Chondrocyte (in vitro differentiated cells): ENCODE measurements around the gene EDN3. TPM values are rescaled to one million over a fixed set of nuclear protein-coding genes. Genes with fewer than 3 reads are reported as not detected.

Experiments
- DNase-seq: peaks from one replicate; pipeline ENCODE4 v3.0.0; 2021; ENCODE audit warnings: mixed read lengths, low spot score
- H3K27ac Mint-ChIP-seq: one replicate; pipeline ENCODE4 v1.8.0; 2021; ENCODE audit warnings: mild to moderate bottlenecking, moderate library complexity, mixed read lengths; ENCODE audit not compliant: unreplicated experiment
- H3K27me3 Mint-ChIP-seq: 2 replicates; pipeline ENCODE4 v1.8.0; 2021; ENCODE audit warnings: low read depth, mixed read lengths
- H3K36me3 Mint-ChIP-seq: 2 replicates; pipeline ENCODE4 v1.8.0; 2021; ENCODE audit warnings: low read depth, mixed read lengths
- H3K4me1 Mint-ChIP-seq: 2 replicates; pipeline ENCODE4 v1.8.0; 2021; ENCODE audit warnings: low read depth, mild to moderate bottlenecking, mixed read lengths
- H3K4me3 Mint-ChIP-seq: one replicate; pipeline ENCODE4 v1.8.0; 2021; ENCODE audit warnings: mild to moderate bottlenecking, moderate library complexity, mixed read lengths; ENCODE audit not compliant: unreplicated experiment
- H3K9me3 Mint-ChIP-seq: 2 replicates; pipeline ENCODE4 v1.8.0; 2021; ENCODE audit warnings: low read depth, mixed read lengths
- total RNA-seq: library from RNA; stranded (reverse); gene quantifications from 3 replicates; pipeline ENCODE4 v1.2.1, GENCODE V29; 2021
- TF ChIP-seq, protein P1 (sequence below): fragments of 200-600 bp; sonication (generic); IDR thresholded peaks from 2 replicates; pipeline ENCODE4 v1.5.0; 2021; ENCODE audit warnings: antibody characterized with exemption, mild to moderate bottlenecking, moderate library complexity

Gene EDN3
- total RNA-seq, 1 donor from 2014 or later: 0.55 TPM

DNA sequence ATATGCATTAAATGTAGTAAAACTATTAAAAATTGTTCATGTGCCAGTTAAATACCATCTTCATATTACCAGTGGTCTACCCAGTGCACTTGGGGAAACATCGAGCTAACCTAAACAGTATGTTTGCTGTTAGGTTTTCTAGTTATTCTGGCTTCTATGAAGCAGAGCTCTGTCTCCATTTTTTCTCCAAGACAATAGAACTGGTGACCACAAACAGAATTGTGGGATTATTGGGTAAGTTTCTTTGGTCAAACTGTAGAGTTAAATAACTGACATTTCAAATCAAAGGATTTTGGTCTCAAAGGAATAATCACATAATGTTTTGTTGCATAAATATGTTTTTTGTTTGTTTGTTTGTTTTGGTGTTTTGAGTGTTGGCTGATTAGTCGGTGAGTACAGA, 40.5 kb upstream of the EDN3 start:
- Mint-ChIP-seq H3K36me3 (no peaks in the 10 kb centered on the region), H3K9me3 (no peaks in the 10 kb centered on the region), H3K27me3 (peaks cover 27% of the 10 kb centered on the region), H3K4me1 (no peaks in the 10 kb centered on the region), H3K4me3 (no peak overlapping the region), H3K27ac (no peak overlapping the region)
- no peak for DNase-seq
- TF ChIP-seq, protein P1, sequence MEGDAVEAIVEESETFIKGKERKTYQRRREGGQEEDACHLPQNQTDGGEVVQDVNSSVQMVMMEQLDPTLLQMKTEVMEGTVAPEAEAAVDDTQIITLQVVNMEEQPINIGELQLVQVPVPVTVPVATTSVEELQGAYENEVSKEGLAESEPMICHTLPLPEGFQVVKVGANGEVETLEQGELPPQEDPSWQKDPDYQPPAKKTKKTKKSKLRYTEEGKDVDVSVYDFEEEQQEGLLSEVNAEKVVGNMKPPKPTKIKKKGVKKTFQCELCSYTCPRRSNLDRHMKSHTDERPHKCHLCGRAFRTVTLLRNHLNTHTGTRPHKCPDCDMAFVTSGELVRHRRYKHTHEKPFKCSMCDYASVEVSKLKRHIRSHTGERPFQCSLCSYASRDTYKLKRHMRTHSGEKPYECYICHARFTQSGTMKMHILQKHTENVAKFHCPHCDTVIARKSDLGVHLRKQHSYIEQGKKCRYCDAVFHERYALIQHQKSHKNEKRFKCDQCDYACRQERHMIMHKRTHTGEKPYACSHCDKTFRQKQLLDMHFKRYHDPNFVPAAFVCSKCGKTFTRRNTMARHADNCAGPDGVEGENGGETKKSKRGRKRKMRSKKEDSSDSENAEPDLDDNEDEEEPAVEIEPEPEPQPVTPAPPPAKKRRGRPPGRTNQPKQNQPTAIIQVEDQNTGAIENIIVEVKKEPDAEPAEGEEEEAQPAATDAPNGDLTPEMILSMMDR: no peak

DNA sequence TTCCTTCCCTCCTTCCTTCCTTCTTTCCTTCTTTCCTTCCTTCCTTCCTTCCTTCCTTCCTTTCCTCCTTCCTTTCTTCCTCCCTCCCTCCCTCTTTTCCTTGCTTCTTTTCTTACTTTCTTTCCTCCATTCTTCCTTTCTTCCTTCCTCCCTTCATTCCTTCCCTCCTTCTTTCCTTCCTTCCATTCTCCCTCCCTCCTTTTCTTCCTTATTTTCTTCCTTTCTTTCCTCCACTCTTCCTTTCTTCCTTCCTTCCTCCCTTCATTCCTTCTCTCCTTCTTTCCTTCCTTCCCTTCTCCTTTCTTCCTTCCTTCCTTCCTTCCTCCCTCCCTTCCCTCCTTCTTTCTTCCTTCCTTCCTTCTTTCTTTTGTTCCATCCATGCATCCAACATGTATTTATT, 35.1 kb upstream of the EDN3 start:
- Mint-ChIP-seq H3K9me3 (no peaks in the 10 kb centered on the region), H3K27ac (no peak overlapping the region), H3K4me1 (no peaks in the 10 kb centered on the region), H3K27me3 (peaks cover 50% of the 10 kb centered on the region), H3K4me3 (no peak overlapping the region), H3K36me3 (no peaks in the 10 kb centered on the region)
- TF ChIP-seq, protein P1: no peak
- DNase-seq: no peak

DNA sequence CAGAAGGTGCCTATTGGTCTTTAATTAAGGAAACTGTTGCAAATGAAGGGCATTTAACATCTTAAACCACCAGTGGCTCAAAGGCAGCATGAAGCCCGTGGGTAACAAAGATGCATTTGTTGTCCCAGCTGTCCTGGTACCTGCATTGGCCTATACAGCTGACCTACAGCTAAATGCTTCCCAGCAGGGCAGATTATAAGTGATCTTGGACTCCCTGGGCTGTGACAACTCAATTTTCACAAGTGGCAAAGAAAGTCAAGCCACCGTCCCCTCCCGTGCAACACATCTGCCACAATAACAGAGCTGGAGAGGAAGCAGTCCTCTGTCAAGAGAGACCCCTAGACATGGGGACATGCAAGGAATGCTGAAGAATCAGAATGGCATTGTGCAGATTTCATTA, 31.5 kb upstream of the EDN3 start:
- no peak overlapping the region for H3K4me3 Mint-ChIP-seq
- H3K9me3 Mint-ChIP-seq: no peaks in the 10 kb centered on the region
- no peaks in the 10 kb centered on the region for H3K36me3 Mint-ChIP-seq
- H3K27ac Mint-ChIP-seq: no peak overlapping the region
- H3K4me1 Mint-ChIP-seq: no peaks in the 10 kb centered on the region
- H3K27me3 Mint-ChIP-seq: peaks cover 38% of the 10 kb centered on the region
- no peak for DNase-seq
- TF ChIP-seq, protein P1: no peak

DNA sequence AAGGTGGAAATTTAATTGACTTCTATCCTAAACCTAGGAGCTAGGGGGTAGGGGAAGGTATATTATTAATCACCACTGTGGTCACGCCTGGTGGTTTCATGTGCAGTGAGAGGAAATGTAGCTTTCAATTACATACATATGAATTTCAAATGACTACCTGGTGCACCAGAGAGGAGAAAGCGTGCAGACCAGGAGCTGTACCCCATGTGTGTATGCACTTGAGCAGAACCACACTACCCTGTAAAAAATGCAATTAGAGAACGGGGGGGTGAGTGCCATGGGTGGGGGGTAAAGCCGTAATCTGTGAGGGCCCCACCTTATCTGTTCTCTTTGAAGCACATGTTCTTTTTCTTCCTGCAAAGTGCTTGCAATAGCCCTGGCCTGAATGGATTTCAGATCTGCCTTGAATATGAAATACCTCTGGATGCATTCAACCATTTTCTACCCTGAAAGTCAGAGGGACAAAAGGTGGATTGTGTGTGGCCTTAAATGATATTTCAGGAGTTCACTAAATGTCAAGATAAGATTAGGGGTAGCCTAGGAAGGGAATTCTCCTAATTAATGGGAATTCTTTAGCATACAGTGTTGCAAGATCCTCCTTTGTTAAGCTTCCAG, 30.9 kb upstream of the EDN3 start:
- Mint-ChIP-seq H3K27me3 (peaks cover 43% of the 10 kb centered on the region), H3K36me3 (no peaks in the 10 kb centered on the region), H3K9me3 (no peaks in the 10 kb centered on the region), H3K4me3 (no peak overlapping the region), H3K27ac (no peak overlapping the region), H3K4me1 (no peaks in the 10 kb centered on the region)
- no peak for DNase-seq
- TF ChIP-seq, protein P1: no peak

DNA sequence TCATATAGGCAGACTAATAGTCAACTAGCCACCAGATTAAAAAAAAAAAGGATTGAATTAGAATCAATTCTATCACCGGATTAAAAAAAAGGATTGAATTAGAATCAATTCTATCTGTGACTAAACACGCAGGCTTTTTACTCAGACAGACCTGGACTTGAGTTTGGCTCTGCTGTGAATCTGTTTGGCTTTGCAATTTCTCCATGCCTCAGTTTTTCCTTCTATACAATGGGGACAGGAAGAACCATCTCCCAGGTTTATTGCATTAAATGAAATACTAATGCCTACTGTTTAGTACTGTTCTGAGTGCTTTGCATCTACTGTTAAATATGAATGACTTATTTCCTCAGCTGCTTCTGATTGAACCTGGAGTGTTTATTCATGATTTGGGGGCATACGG, 30.0 kb upstream of the EDN3 start:
- Mint-ChIP-seq H3K4me1 (no peaks in the 10 kb centered on the region), H3K27ac (no peak overlapping the region), H3K36me3 (no peaks in the 10 kb centered on the region), H3K4me3 (no peak overlapping the region), H3K9me3 (no peaks in the 10 kb centered on the region), H3K27me3 (peaks cover 47% of the 10 kb centered on the region)
- TF ChIP-seq, protein P1: no peak
- DNase-seq: no peak
